K562 (cell line): ENCODE results near the gene RNF114. TPM values are rescaled to one million over a fixed set of nuclear protein-coding genes. Genes with fewer than 3 reads are reported as not detected.

Source experiments
- ATAC-seq: fragments of 200-7000 bp; cut with Tn5 transposase; 3 replicates; pipeline ENCODE4 v1.9.1; 2020; ENCODE audit warnings: moderate library complexity
- BruUV-seq: library from RNA; stranded (reverse); fragments of 400-500 nt; replicated peaks from 2 replicates; lab custom pipeline; 2021; lab: Mats Ljungman, UMichigan
- CTCF ChIA-PET: fragments of 300-600 bp; formaldehyde crosslinking; extraction: SDS; loops from one replicate; lab custom pipeline; 2021; ENCODE audit warnings: low intra/inter-chr PET ratio; lab: Yijun Ruan, JAX
- POLR2A ChIA-PET: fragments of 300-600, 350-650 bp; sonication (Branson Sonifier 250); formaldehyde crosslinking; extraction: SDS; loops from one replicate; lab custom pipeline; 2021; ENCODE audit warnings: antibody characterized with exemption, inconsistent platforms; lab: Yijun Ruan, JAX
- DNase-seq, 4 experiments: peaks; one replicate each; pipeline versions ENCODE4 v3.0.0 to v3.0.0-alpha.2; 2011 to 2018; ENCODE audit warnings: low spot score in 3 of 4, mixed read lengths in 3 of 4; ENCODE audit errors: extremely low read depth in 1 of 4
- FAIRE-seq: peaks from 2 replicates; lab custom pipeline; 2011; peaks lifted over from hg19 to GRCh38; lab: Jason Lieb, UNC
- H2AFZ ChIP-seq: 2 replicates; pipeline ENCODE4 v1.6.0; 2011; ENCODE audit warnings: low read depth, low read length, control low read depth, inconsistent platforms
- H3K27ac ChIP-seq: fragments of 200-600 bp; 3 replicates; pipeline ENCODE4 v1.8.0; 2011; ENCODE audit warnings: low read depth, mild to moderate bottlenecking, control low read depth, inconsistent platforms, low read length, moderate library complexity, mixed read lengths; ENCODE audit errors: extremely low read depth
- H3K27me3 ChIP-seq, 2 experiments: fragments of 300-600 bp in 1 of 2; 2 replicates in 1 of 2; 3 replicates in 1 of 2; pipeline versions ENCODE4 v1.6.0 to v1.8.0; 2011; ENCODE audit warnings: inconsistent platforms in 2 of 2, low read length in 2 of 2, mild to moderate bottlenecking in 1 of 2, mixed read lengths in 1 of 2, moderate library complexity in 1 of 2; ENCODE audit not compliant: control insufficient read depth in 2 of 2, insufficient read depth in 2 of 2
- H3K36me3 ChIP-seq: fragments of 300-600 bp; 3 replicates; pipeline ENCODE4 v1.8.0; 2011; ENCODE audit warnings: mild to moderate bottlenecking, low read length, inconsistent platforms; ENCODE audit not compliant: control insufficient read depth, insufficient read depth
- H3K4me1 ChIP-seq, 2 experiments: fragments of 200-600 bp in 1 of 2; replicated peaks in 1 of 2; 2 replicates in 1 of 2; 3 replicates in 1 of 2; pipeline versions ENCODE4 v1.5.1 to v1.8.0; 2011; ENCODE audit warnings: inconsistent platforms in 2 of 2, low read length in 2 of 2, mild to moderate bottlenecking in 1 of 2, mixed read lengths in 1 of 2, moderate library complexity in 1 of 2; ENCODE audit not compliant: control insufficient read depth in 2 of 2, insufficient read depth in 2 of 2
- H3K4me2 ChIP-seq: 2 replicates; pipeline ENCODE4 v1.6.1; 2011; ENCODE audit warnings: low read length, control low read depth, inconsistent platforms, mixed read lengths; ENCODE audit not compliant: insufficient read depth
- H3K4me3 ChIP-seq: fragments of 200-600 bp; sonication (generic), shearing (Covaris generic); 2 replicates; pipeline ENCODE4 v1.5.1; 2016; ENCODE audit warnings: control low read depth, inconsistent platforms
- H3K79me2 ChIP-seq: fragments of 200-600 bp; 3 replicates; pipeline ENCODE4 v1.8.0; 2011; ENCODE audit warnings: low read length, inconsistent platforms; ENCODE audit not compliant: control insufficient read depth, insufficient read depth
- H3K9ac ChIP-seq, 2 experiments: 2 replicates each; pipeline versions ENCODE4 v1.6.0 to v1.6.1; 2011; ENCODE audit warnings: low read depth in 2 of 2, low read length in 2 of 2, control low read depth in 1 of 2, inconsistent platforms in 1 of 2, mild to moderate bottlenecking in 1 of 2, mixed read lengths in 1 of 2; ENCODE audit not compliant: insufficient read depth in 1 of 2
- H3K9me1 ChIP-seq: one replicate; pipeline ENCODE4 v1.6.0; 2011; ENCODE audit warnings: inconsistent platforms, mild to moderate bottlenecking, low read length, moderate library complexity; ENCODE audit not compliant: control insufficient read depth, insufficient read depth
- H3K9me3 ChIP-seq: replicated peaks from 2 replicates; pipeline ENCODE4 v1.5.1; 2011; ENCODE audit warnings: low read depth, low read length, inconsistent platforms; ENCODE audit not compliant: control insufficient read depth, insufficient read depth
- H4K20me1 ChIP-seq: replicated peaks from 2 replicates; pipeline ENCODE4 v1.6.1; 2011; ENCODE audit warnings: low read length, inconsistent platforms, mixed read lengths; ENCODE audit not compliant: control insufficient read depth, insufficient read depth
- ATF7 ChIP-seq: fragments of 450-650 bp; IDR thresholded peaks from 2 replicates; pipeline ENCODE4 v1.7.1; 2014; ENCODE audit warnings: mild to moderate bottlenecking, moderate library complexity
- CBFB ChIP-seq: sonication (generic); formaldehyde crosslinking; IDR thresholded peaks from 2 replicates; pipeline ENCODE4 v1.4.0; 2020; ENCODE audit warnings: mild to moderate bottlenecking, missing genetic modification reagents
- CC2D1A ChIP-seq: fragments of 450-650 bp; IDR thresholded peaks from 2 replicates; pipeline ENCODE4 v1.6.1; 2017; ENCODE audit warnings: mild to moderate bottlenecking
- ETV1 ChIP-seq: fragments of 450-650 bp; conservative IDR thresholded peaks from 2 replicates; pipeline ENCODE4 v1.6.1; 2016; ENCODE audit warnings: missing genetic modification characterization, control low read depth, low read depth, missing compliant biosample characterization
- ETV6 ChIP-seq, 3 experiments: fragments of 150-350 bp in 1 of 3; sonication (generic) in 1 of 3; formaldehyde crosslinking in 1 of 3; IDR thresholded peaks; 2 replicates each; pipeline versions ENCODE4 v1.6.1 to v1.8.0; 2014 to 2022; ENCODE audit warnings: borderline replicate concordance in 2 of 3, low read depth in 2 of 3, antibody characterized with exemption in 1 of 3, low read length in 1 of 3, mild to moderate bottlenecking in 1 of 3, missing genetic modification reagents in 1 of 3
- HBP1 ChIP-seq: fragments of 450-650 bp; formaldehyde crosslinking; IDR thresholded peaks from 2 replicates; pipeline ENCODE4 v1.4.0; 2022; ENCODE audit warnings: missing genetic modification characterization
- NR4A1 ChIP-seq, 2 experiments: fragments of 250-450 bp in 1 of 2; fragments of 450-650 bp in 1 of 2; sonication (Bioruptor Pico) in 1 of 2; IDR thresholded peaks; 2 replicates each; pipeline versions ENCODE4 v1.4.0 to v1.6.1; 2016 to 2020; ENCODE audit warnings: mild to moderate bottlenecking in 2 of 2, missing compliant biosample characterization in 1 of 2, missing genetic modification characterization in 1 of 2, moderate library complexity in 1 of 2
- PCBP1 ChIP-seq: fragments of 200-400 bp; formaldehyde crosslinking; IDR thresholded peaks from 2 replicates; pipeline ENCODE4 v1.6.1; 2018; ENCODE audit warnings: mild to moderate bottlenecking, low read depth, low read length; ENCODE audit not compliant: poor library complexity, severe bottlenecking
- POLR2G ChIP-seq: fragments of 200-400 bp; formaldehyde crosslinking; IDR thresholded peaks from 2 replicates; pipeline ENCODE4 v1.6.1; 2017; ENCODE audit warnings: low read depth, mild to moderate bottlenecking, antibody characterized with exemption, low read length, moderate library complexity
- U2AF1 ChIP-seq: fragments of 200-400 bp; formaldehyde crosslinking; optimal IDR thresholded peaks from 2 replicates; pipeline ENCODE3; 2017; ENCODE audit warnings: mild to moderate bottlenecking, low read depth, low read length, moderate library complexity
- ZBTB7A ChIP-seq: IDR thresholded peaks from 2 replicates; pipeline ENCODE4 v1.6.1; 2011; ENCODE audit warnings: low read depth, mild to moderate bottlenecking, low read length, moderate library complexity, borderline replicate concordance; ENCODE audit not compliant: control insufficient read depth
- ZNF584 ChIP-seq: fragments of 200-800 bp; sonication (Bioruptor generic); IDR thresholded peaks from 2 replicates; pipeline ENCODE4 v1.6.1; 2016; ENCODE audit warnings: low read depth, mild to moderate bottlenecking, missing genetic modification characterization, missing compliant biosample characterization
- whole genome bisulfite sequencing: fragments of 100-300 bp; shearing (Covaris generic); methylation state at CpG from one replicate; pipeline ENCODE4 v1.1.6; 2016; ENCODE audit warnings: low coverage, mixed read lengths; ENCODE audit not compliant: insufficient coverage; ENCODE audit errors: missing lambda C conversion rate; 5-methylcytosine and 5-hydroxymethylcytosine counted together
- in situ Hi-C: fragments of 300-500 bp; cut with MboI; formaldehyde crosslinking; loops from 4 replicates; pipeline ENCODE4 v1.15.0; 2018; ENCODE audit warnings: inconsistent platforms, mixed read lengths
- intact Hi-C: fragments of 100-400 bp; cut with micrococcal nuclease; formaldehyde crosslinking; loops from 2 replicates; pipeline ENCODE4 v1.14.2; 2022
- polyA plus RNA-seq, 8 experiments: library from polyadenylated mRNA; depleted of rRNA in 4 of 8; stranded (reverse) in 5 of 8; unstranded in 3 of 8; fragments of >200 nt; fragmentation: Nextera tagmentation in 2 of 8; fragmentation: Illumina TruSeq in 1 of 8; extraction: Ambion mirVana in 2 of 8; extraction: Trizol in 1 of 8; gene quantifications; 2 replicates each; pipeline versions ENCODE4 v1.2.1 to v1.2.3, GENCODE V29; 2011 to 2014; ENCODE audit warnings: inconsistent platforms in 1 of 8, missing spikeins in 1 of 8
- total RNA-seq, 7 experiments: library from RNA; depleted of rRNA in 6 of 7; stranded (reverse); fragments of >200 nt in 6 of 7; fragmentation: Illumina TruSeq in 2 of 7; extraction: Trizol in 2 of 7; gene quantifications; 2 replicates each; pipeline versions ENCODE4 v1.2.1 to v1.2.3, GENCODE V29; 2011 to 2021; ENCODE audit warnings: low replicate concordance in 1 of 7
- TF ChIP-seq, protein P1 (sequence below): sonication (generic); formaldehyde crosslinking; IDR thresholded peaks from 2 replicates; pipeline ENCODE4 v1.8.0; 2022; ENCODE audit warnings: missing genetic modification reagents, mild to moderate bottlenecking, moderate library complexity, borderline replicate concordance

The RNF114 gene
- total and polyA plus RNA-seq, 9 of the 15 experiments (the other 6 are each of a cell fraction or from before 2014, with no cell fraction given): 38.6 to 111 (median 62.6) TPM

DNA sequence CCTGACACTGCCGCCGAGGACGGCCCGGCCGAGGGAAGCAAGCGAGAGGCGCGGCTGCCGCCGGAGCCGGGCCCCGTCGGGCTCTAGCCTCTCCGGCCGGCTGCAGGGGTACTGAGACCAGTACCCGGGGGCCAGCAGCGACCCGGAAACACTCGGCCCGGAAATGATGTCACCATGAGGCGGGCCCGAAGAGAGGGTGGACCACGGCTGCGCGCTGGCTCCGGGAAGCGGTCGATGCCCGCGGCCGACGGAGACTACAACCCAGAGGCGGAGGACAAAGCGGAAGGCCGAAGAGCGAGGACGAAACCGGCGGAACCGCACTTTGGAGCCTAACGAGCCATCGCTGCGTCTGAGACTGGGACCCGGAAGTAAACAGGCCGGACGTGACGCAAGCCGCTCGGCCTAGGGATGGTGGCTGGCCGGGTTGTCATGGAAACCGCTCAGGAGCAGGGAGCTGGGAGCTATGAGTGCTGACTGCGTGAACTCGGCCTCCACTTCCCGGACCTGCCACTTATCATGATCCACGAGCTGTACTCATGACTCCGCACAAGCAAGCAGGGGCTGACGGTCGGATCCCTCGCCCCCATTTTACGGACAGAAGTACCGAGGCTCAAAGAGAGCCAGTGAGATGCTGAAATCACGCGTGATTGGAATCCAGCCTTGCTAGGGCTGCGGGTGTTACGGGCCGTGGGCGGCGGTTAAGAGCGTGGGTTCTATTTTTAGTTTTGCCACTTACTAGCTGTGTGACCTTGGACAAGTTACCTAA is 20.6 kb upstream of the RNF114 start, which contains the start of gene SPATA2:
Gene SPATA2 (minus strand): TSS at position 150 of the 766 bp plus-strand sequence. CDS start 7,039 bp downstream, outside the sequence.
- ATAC-seq: peak; percentile 90
- intact Hi-C loops (loop anchor here (2.0 kb wide), 1 partner anchor 13 kb away; no protein-coding TSS in a partner anchor), in situ Hi-C loops (no loop called here)
- peak; percentile 99 for FAIRE-seq
- TSS peak; percentile 78 for BruUV-seq
- H2AFZ ChIP-seq: peak within 1 kb of the TSS; percentile 100
- H3K27me3 ChIP-seq: no peaks in the 10 kb centered on the region
- peak within 1 kb of the TSS; percentile 100 for H3K27ac ChIP-seq
- H3K9ac ChIP-seq: peak within 1 kb of the TSS; percentile 95 to 99
- no peaks in the 10 kb centered on the region for H3K9me3 ChIP-seq
- H4K20me1 ChIP-seq: peaks cover 13% of the 10 kb centered on the region; the same call in 1 of the 2 replicates
- ChIA-PET POLR2A (interaction anchor here (0.6 to 1.7 kb wide), 12 partner anchors 9 to 553 kb away, joined by 3 to 16 read pairs (median 3); partner anchors contain the start of gene RNF114), CTCF (no interaction called here)
- no peaks in the 10 kb centered on the region for H3K9me1 ChIP-seq
- peaks cover 16 to 17% of the 10 kb centered on the region in 2 experiments; a peak in 4 of 5 replicates for H3K4me1 ChIP-seq
- H3K4me3 ChIP-seq: peak within 1 kb of the TSS; percentile 93
- DNase-seq: peak; percentile 92 to 98 (median 94)
- H3K79me2 ChIP-seq: peaks cover 46% of the 10 kb centered on the region
- H3K4me2 ChIP-seq: peak within 1 kb of the TSS; percentile 99
- WGBS: under 1% methylated on average over 56 of the region's 69 CpGs
- H3K36me3 ChIP-seq: peaks cover 13% of the 10 kb centered on the region; the same call in 1 of the 3 replicates
- TF ChIP-seq PCBP1 (peak; percentile 71), ATF7 (peak; percentile 97), NR4A1 (CRISPR knock-in tag; IDR thresholded peaks at IDR 0.05) (peak; percentile 37; the same call in 1 of the 2 replicates), NR4A1 (tag; IDR thresholded peaks at IDR 0.05) (no peak), U2AF1 (peak; percentile 82), ZNF584 (CRISPR knock-in tag) (0 out of 2 replicates have a peak, but pooled peaks have one; percentile 3), ETV1 (peak; percentile 57), CBFB (peak; percentile 79), ETV6 (IDR thresholded peaks at IDR 0.05; ENCODE audit: borderline replicate concordance in 1 of 2, low read depth in 2 of 2, low read length in 1 of 2) (no peak), ETV6 (CRISPR knock-in tag; IDR thresholded peaks at IDR 0.05; ENCODE audit: borderline replicate concordance) (0 out of 2 replicates have a peak, but pooled peaks have one; percentile 3), POLR2G (peak; percentile 96), CC2D1A (peak; percentile 69), HBP1 (0 out of 2 replicates have a peak, but pooled peaks have one; percentile 6), ZBTB7A (peak; percentile 70; the same call in 1 of the 2 replicates)
- TF ChIP-seq, protein P1, sequence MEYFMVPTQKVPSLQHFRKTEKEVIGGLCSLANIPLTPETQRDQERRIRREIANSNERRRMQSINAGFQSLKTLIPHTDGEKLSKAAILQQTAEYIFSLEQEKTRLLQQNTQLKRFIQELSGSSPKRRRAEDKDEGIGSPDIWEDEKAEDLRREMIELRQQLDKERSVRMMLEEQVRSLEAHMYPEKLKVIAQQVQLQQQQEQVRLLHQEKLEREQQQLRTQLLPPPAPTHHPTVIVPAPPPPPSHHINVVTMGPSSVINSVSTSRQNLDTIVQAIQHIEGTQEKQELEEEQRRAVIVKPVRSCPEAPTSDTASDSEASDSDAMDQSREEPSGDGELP: peak; percentile 58; the same call in 1 of the 2 replicates
